CD14-positive monocyte (primary cell): ENCODE measurements around the gene NAP1L4. TPM values are rescaled to one million over a fixed set of nuclear protein-coding genes. Genes with fewer than 3 reads are reported as not detected.

Experiments used
- DNase-seq, 3 donors: peaks; one replicate each; pipeline ENCODE4 v3.0.0-alpha.2; 2011 to 2022
- H2AFZ ChIP-seq: 2 replicates; pipeline ENCODE4 v1.6.0; 2012; ENCODE audit warnings: mild to moderate bottlenecking, low read depth, low read length, inconsistent platforms; ENCODE audit not compliant: insufficient read depth, poor library complexity, severe bottlenecking
- H3K27ac ChIP-seq, 2 donors: 1 replicate in 1 of 2; 2 replicates in 1 of 2; pipeline ENCODE4 v1.5.1; 2012 to 2013; ENCODE audit warnings: low read length in 2 of 2, control low read depth in 1 of 2, inconsistent platforms in 1 of 2, low read depth in 1 of 2, mild to moderate bottlenecking in 1 of 2
- H3K27me3 ChIP-seq, 2 donors: one replicate each; pipeline versions ENCODE4 v1.6.0 to v1.6.1; 2011 to 2013; ENCODE audit warnings: low read length in 2 of 2; ENCODE audit not compliant: control insufficient read depth in 2 of 2, insufficient read depth in 2 of 2
- H3K36me3 ChIP-seq, 2 donors: replicated peaks in 1 of 2; 1 replicate in 1 of 2; 2 replicates in 1 of 2; pipeline versions ENCODE4 v1.5.1 to v1.6.1; 2012 to 2013; ENCODE audit warnings: low read length in 2 of 2, control low read depth in 1 of 2, inconsistent platforms in 1 of 2, mild to moderate bottlenecking in 1 of 2; ENCODE audit not compliant: insufficient read depth in 2 of 2, control insufficient read depth in 1 of 2
- H3K4me1 ChIP-seq, 2 donors: 1 replicate in 1 of 2; 2 replicates in 1 of 2; pipeline versions ENCODE4 v1.5.1 to v1.6.1; 2012 to 2013; ENCODE audit warnings: low read length in 2 of 2, control low read depth in 1 of 2, inconsistent platforms in 1 of 2, mild to moderate bottlenecking in 1 of 2, moderate library complexity in 1 of 2; ENCODE audit not compliant: insufficient read depth in 2 of 2, control insufficient read depth in 1 of 2
- H3K4me2 ChIP-seq: replicated peaks from 2 replicates; pipeline ENCODE3; 2012; ENCODE audit warnings: low read length, moderate library complexity, mild to moderate bottlenecking; ENCODE audit not compliant: poor library complexity, severe bottlenecking; ENCODE audit errors: extremely low read depth
- H3K4me3 ChIP-seq, 3 experiments: fragments of 200-600 bp in 1 of 3; sonication (generic) in 1 of 3; replicated peaks in 1 of 3; 1 replicate in 2 of 3; 2 replicates in 1 of 3; pipeline ENCODE4 v1.5.1; 2011 to 2013; ENCODE audit warnings: low read length in 3 of 3, mild to moderate bottlenecking in 3 of 3, control low read depth in 2 of 3, low read depth in 2 of 3, inconsistent platforms in 1 of 3, moderate library complexity in 1 of 3
- H3K79me2 ChIP-seq: 2 replicates; pipeline ENCODE4 v1.6.0; 2012; ENCODE audit warnings: mild to moderate bottlenecking, control low read depth, inconsistent platforms, low read length, moderate library complexity; ENCODE audit not compliant: insufficient read depth
- H3K9ac ChIP-seq: 2 replicates; pipeline ENCODE4 v1.6.0; 2017; ENCODE audit warnings: low read length, mild to moderate bottlenecking; ENCODE audit not compliant: insufficient read depth, poor library complexity, severe bottlenecking
- H3K9me3 ChIP-seq, 2 donors: replicated peaks in 1 of 2; 1 replicate in 1 of 2; 2 replicates in 1 of 2; pipeline versions ENCODE4 v1.5.1 to v1.6.1; 2012 to 2013; ENCODE audit warnings: low read length in 2 of 2, control low read depth in 1 of 2; ENCODE audit not compliant: control insufficient read depth in 1 of 2, insufficient read depth in 1 of 2
- H4K20me1 ChIP-seq: 2 replicates; pipeline ENCODE4 v1.6.0; 2012; ENCODE audit warnings: mild to moderate bottlenecking, low read length, control low read depth, moderate library complexity; ENCODE audit not compliant: insufficient read depth
- H3K27ac Mint-ChIP-seq, 7 donors: one replicate each; pipeline ENCODE4 v1.8.0; 2020; ENCODE audit warnings: mild to moderate bottlenecking in 7 of 7, mixed read lengths in 7 of 7, moderate library complexity in 6 of 7, inconsistent platforms in 2 of 7
- H3K27me3 Mint-ChIP-seq, 3 donors: one replicate each; pipeline ENCODE4 v1.8.0; 2021 to 2022; ENCODE audit warnings: low read depth in 3 of 3, mild to moderate bottlenecking in 3 of 3, mixed read lengths in 3 of 3, moderate library complexity in 3 of 3, inconsistent platforms in 1 of 3
- H3K36me3 Mint-ChIP-seq, 2 donors: one replicate each; pipeline ENCODE4 v1.8.0; 2020; ENCODE audit warnings: mixed read lengths in 2 of 2, inconsistent platforms in 1 of 2, mild to moderate bottlenecking in 1 of 2
- H3K4me1 Mint-ChIP-seq: one replicate; pipeline ENCODE4 v1.8.0; 2020; ENCODE audit warnings: mild to moderate bottlenecking, mixed read lengths
- H3K4me3 Mint-ChIP-seq, 2 donors: one replicate each; pipeline ENCODE4 v1.8.0; 2020; ENCODE audit warnings: mild to moderate bottlenecking in 2 of 2, mixed read lengths in 2 of 2, moderate library complexity in 1 of 2
- H3K9me3 Mint-ChIP-seq, 7 donors: one replicate each; pipeline ENCODE4 v1.8.0; 2020 to 2022; ENCODE audit warnings: mixed read lengths in 7 of 7, mild to moderate bottlenecking in 6 of 7, moderate library complexity in 6 of 7, inconsistent platforms in 2 of 7
- CTCF ChIP-seq: fragments of 200-600 bp; IDR thresholded peaks from one replicate; pipeline ENCODE4 v1.8.0; 2022; ENCODE audit warnings: antibody characterized with exemption, mild to moderate bottlenecking
- WGBS: methylation state at CpG from one replicate; pipeline ENCODE4 v1.1.5; 2013; ENCODE audit warnings: missing lambda C conversion rate; ENCODE audit not compliant: insufficient coverage; 5-methylcytosine and 5-hydroxymethylcytosine counted together
- intact Hi-C, 2 donors: fragments of 100-400 bp; cut with micrococcal nuclease; formaldehyde crosslinking; loops; one replicate each; pipeline versions ENCODE4 v1.15.0 to v1.15.1; 2023
- polyA plus RNA-seq, 3 donors: library from polyadenylated mRNA; depleted of rRNA in 1 of 3; unstranded in 2 of 3; stranded (reverse) in 1 of 3; fragments of 300-500 nt in 2 of 3; fragments of >200 nt in 1 of 3; fragmentation: Illumina TruSeq in 2 of 3; gene quantifications; 1 replicate in 2 of 3; 2 replicates in 1 of 3; pipeline ENCODE4 v1.2.3, GENCODE V29; 2012 to 2021
- small RNA-seq: library from RNA; depleted of rRNA; stranded (forward); fragments of <200 nt; gene quantifications from one replicate; pipeline ENCODE3, GENCODE V24; 2012; ENCODE audit warnings: low read depth; ENCODE audit not compliant: insufficient read length

Gene NAP1L4
- polyA plus RNA-seq, 3 donors = 42.1 to 44.9 (median 44.9) TPM

GRCh38 chr11:2896047-2896446 is 96.1 kb downstream of the NAP1L4 start:
- H3K4me2 ChIP-seq = no peak overlapping the region
- Mint-ChIP-seq H3K27ac (peak overlapping the region in 3 of 7 donors; percentile 28 to 50 (median 35)), H3K9me3 (peaks cover 0 to 2% (median 0%) of the 10 kb centered on the region in 7 donors), H3K4me3 (no peak overlapping the region), H3K36me3 (peaks cover 9 to 18% of the 10 kb centered on the region in 2 donors), H3K4me1 (peaks cover 56% of the 10 kb centered on the region), H3K27me3 (peaks cover 4 to 13% (median 10%) of the 10 kb centered on the region in 3 donors)
- DNase-seq = no peak
- H3K4me3 ChIP-seq = no peak overlapping the region
- no peaks in the 10 kb centered on the region for H3K9me3 ChIP-seq
- no peaks in the 10 kb centered on the region for H3K79me2 ChIP-seq
- no peak overlapping the region for H2AFZ ChIP-seq
- H4K20me1 ChIP-seq = peaks cover 3% of the 10 kb centered on the region
- no peak overlapping the region for H3K27ac ChIP-seq
- intact Hi-C loops = loop anchor here in 1 of 2 donors (5.0 kb wide), 1 partner anchor 36 kb away; no protein-coding TSS in a partner anchor
- no peak overlapping the region for H3K9ac ChIP-seq
- no peaks in the 10 kb centered on the region for H3K36me3 ChIP-seq
- no peak for TF ChIP-seq CTCF
- peaks cover 57 to 60% of the 10 kb centered on the region in 2 donors for H3K4me1 ChIP-seq
- WGBS = 81% methylated on average over 6 of the region's 9 CpGs
- H3K27me3 ChIP-seq = no peaks in the 10 kb centered on the region

Small RNAs within 50 kb of the gene (small RNA-seq; reads per million reads assigned to genes)
- 99.9 reads per million, percentile 96 among the genes with 10 or more reads in this experiment for gene SNORA54

Other genes with a start within 250 kb of the NAP1L4 start
- 10 to 100 TPM in 1 of 3 donors, 1 to 10 TPM in 2; 3.2 to 36.4 (median 4.7) TPM for gene CDKN1C, start 106.6 kb downstream of the NAP1L4 start, polyA plus RNA-seq
- gene PHLDA2, start 62.9 kb downstream of the NAP1L4 start, polyA plus RNA-seq = 10 to 100 TPM in 1 of 3 donors, 1 to 10 TPM in 2; 2.6 to 54.5 (median 4.7) TPM
- 10 to 100 TPM; 30.9 to 46.8 (median 35.7) TPM for gene CARS1, start 65.1 kb upstream of the NAP1L4 start, polyA plus RNA-seq
- 10 to 100 TPM in 1 of 3 donors, 1 to 10 TPM in 2; 3.1 to 30.3 (median 6.8) TPM for gene OSBPL5, start 173.0 kb upstream of the NAP1L4 start, polyA plus RNA-seq
- not detected for gene MRGPRG, start 226.5 kb upstream of the NAP1L4 start, polyA plus RNA-seq
- gene MRGPRE, start 240.1 kb upstream of the NAP1L4 start, polyA plus RNA-seq = not detected